Measurements from ENCODE around the gene UGT2B7. TPM values are rescaled to one million over a fixed set of nuclear protein-coding genes. Genes with fewer than 3 reads are reported as not detected.

UGT2B7 gene
- total RNA-seq, 1 donor from 2014 or later: not detected

DNA sequence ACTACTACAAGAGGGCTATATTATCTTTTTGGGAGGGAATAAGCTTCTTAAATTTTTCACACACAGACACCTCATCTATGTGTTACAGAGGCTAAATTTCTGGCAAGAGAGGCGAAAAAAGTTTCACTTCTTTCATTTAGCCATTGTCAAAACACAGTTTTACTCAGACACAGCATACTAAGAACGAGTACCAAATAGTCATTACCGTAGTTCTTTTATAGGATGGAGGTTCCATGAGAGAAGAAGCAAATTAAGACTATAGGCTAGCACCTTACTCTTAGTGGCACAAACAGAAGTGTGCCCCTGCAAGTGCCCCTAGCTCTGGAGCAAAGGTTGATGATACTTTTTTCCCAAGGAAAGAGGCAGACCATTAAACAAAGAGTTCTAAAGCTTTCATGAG lies 26.2 kb downstream of the UGT2B7 start:
- no peak overlapping the region for H3K4me3 Mint-ChIP-seq (ENCODE audit: unreplicated experiment)
- no peak for DNase-seq
- no peaks in the 10 kb centered on the region for H3K36me3 Mint-ChIP-seq (ENCODE audit: unreplicated experiment)
- no peak overlapping the region for H3K27ac Mint-ChIP-seq (ENCODE audit: unreplicated experiment)
- no peaks in the 10 kb centered on the region for H3K9me3 Mint-ChIP-seq (ENCODE audit: unreplicated experiment)
- H3K4me1 Mint-ChIP-seq (ENCODE audit: low read depth, unreplicated experiment): no peaks in the 10 kb centered on the region
- no peak for TF ChIP-seq CTCF (IDR thresholded peaks at IDR 0.05; ENCODE audit: partially characterized antibody, unreplicated experiment)
- no peaks in the 10 kb centered on the region for H3K27me3 Mint-ChIP-seq (ENCODE audit: unreplicated experiment)

GRCh38 chr4:69124941-69125340 lies 28.7 kb downstream of the UGT2B7 start:
- no peak overlapping the region for H3K4me3 Mint-ChIP-seq (ENCODE audit: unreplicated experiment)

DNA sequence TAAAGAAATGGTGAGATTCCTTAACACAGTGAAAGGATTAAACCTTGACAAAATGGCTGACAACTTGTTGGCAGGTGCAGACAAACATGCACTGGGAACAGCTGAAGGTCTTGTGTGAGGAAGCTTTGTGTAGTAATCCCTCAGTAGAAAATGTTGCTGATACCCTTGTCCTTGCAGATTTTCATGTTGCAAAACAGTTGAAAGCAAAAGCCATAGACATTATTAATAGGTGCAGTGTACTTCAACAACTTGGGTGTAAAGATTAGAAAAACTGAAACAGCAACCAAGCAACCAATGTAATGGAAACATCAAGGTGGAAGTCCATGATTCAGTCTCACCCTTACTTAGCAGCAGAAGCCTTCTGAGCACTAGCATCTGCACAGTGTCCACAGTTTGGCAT lies 29.8 kb downstream of the UGT2B7 start:
- Mint-ChIP-seq H3K36me3 (ENCODE audit: unreplicated experiment) (no peaks in the 10 kb centered on the region), H3K4me3 (ENCODE audit: unreplicated experiment) (no peak overlapping the region), H3K27ac (ENCODE audit: unreplicated experiment) (no peak overlapping the region), H3K9me3 (ENCODE audit: unreplicated experiment) (no peaks in the 10 kb centered on the region), H3K4me1 (ENCODE audit: low read depth, unreplicated experiment) (no peaks in the 10 kb centered on the region), H3K27me3 (ENCODE audit: unreplicated experiment) (no peaks in the 10 kb centered on the region)
- TF ChIP-seq CTCF (IDR thresholded peaks at IDR 0.05; ENCODE audit: partially characterized antibody, unreplicated experiment): no peak
- no peak for DNase-seq

More at GRCh38 chr4:69124941-69125340, 28.7 kb downstream of the UGT2B7 start:
- H3K27me3 Mint-ChIP-seq (ENCODE audit: unreplicated experiment): no peaks in the 10 kb centered on the region
- H3K27ac Mint-ChIP-seq (ENCODE audit: unreplicated experiment): no peak overlapping the region
- no peak for DNase-seq
- no peaks in the 10 kb centered on the region for H3K4me1 Mint-ChIP-seq (ENCODE audit: low read depth, unreplicated experiment)
- H3K36me3 Mint-ChIP-seq (ENCODE audit: unreplicated experiment): no peaks in the 10 kb centered on the region
- TF ChIP-seq CTCF (IDR thresholded peaks at IDR 0.05; ENCODE audit: partially characterized antibody, unreplicated experiment): no peak
- H3K9me3 Mint-ChIP-seq (ENCODE audit: unreplicated experiment): no peaks in the 10 kb centered on the region

- Mint-ChIP-seq H3K4me1 (ENCODE audit: low read depth, unreplicated experiment) (no peaks in the 10 kb centered on the region), H3K27ac (ENCODE audit: unreplicated experiment) (no peak overlapping the region)
These were observed 37.7 kb downstream of the UGT2B7 start for GRCh38 chr4:69133993-69134392.

DNA sequence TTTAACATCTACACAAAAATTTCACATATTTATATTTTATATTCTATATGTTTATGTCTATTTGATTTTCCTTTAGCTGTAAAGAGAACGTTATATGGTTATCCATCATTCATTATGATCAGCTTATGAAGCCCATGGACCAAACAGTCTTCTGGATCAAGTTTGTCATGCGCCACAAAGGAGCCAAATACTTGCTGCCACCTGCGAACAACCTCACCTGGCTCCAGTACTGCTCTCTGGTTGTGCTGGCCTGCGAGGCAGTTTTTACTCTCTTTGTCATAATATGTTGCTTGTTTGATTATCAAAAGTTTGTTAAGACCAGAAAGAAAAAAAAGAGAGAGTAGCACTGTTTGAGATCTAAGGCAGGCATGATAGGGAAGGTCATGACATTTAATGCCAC lies 38.2 kb downstream of the UGT2B7 start:
- no peaks in the 10 kb centered on the region for H3K9me3 Mint-ChIP-seq (ENCODE audit: unreplicated experiment)
- H3K27me3 Mint-ChIP-seq (ENCODE audit: unreplicated experiment): no peaks in the 10 kb centered on the region
- TF ChIP-seq CTCF (IDR thresholded peaks at IDR 0.05; ENCODE audit: partially characterized antibody, unreplicated experiment): no peak
- H3K27ac Mint-ChIP-seq (ENCODE audit: unreplicated experiment): no peak overlapping the region
- H3K4me3 Mint-ChIP-seq (ENCODE audit: unreplicated experiment): no peak overlapping the region
- H3K36me3 Mint-ChIP-seq (ENCODE audit: unreplicated experiment): no peaks in the 10 kb centered on the region
- no peaks in the 10 kb centered on the region for H3K4me1 Mint-ChIP-seq (ENCODE audit: low read depth, unreplicated experiment)
- no peak for DNase-seq

More at GRCh38 chr4:69133993-69134392, 37.7 kb downstream of the UGT2B7 start:
- Mint-ChIP-seq H3K36me3 (ENCODE audit: unreplicated experiment) (no peaks in the 10 kb centered on the region), H3K27me3 (ENCODE audit: unreplicated experiment) (no peaks in the 10 kb centered on the region), H3K4me3 (ENCODE audit: unreplicated experiment) (no peak overlapping the region), H3K9me3 (ENCODE audit: unreplicated experiment) (no peaks in the 10 kb centered on the region)
- DNase-seq: no peak
- no peak for TF ChIP-seq CTCF (IDR thresholded peaks at IDR 0.05; ENCODE audit: partially characterized antibody, unreplicated experiment)
